RWPE1 (cell line): ENCODE results near the gene IMMP2L.

Source experiments
- CTCF ChIA-PET: fragments of 350-600 bp; sonication (Branson Sonifier 250); formaldehyde crosslinking; extraction: SDS; loops from one replicate; lab custom pipeline; 2021; lab: Yijun Ruan, JAX
- POLR2A ChIA-PET: fragments of 400-600 bp; formaldehyde crosslinking; extraction: SDS; loops from one replicate; lab custom pipeline; 2020; ENCODE audit warnings: antibody characterized with exemption; ENCODE audit not compliant: low non-redundant PET; lab: Yijun Ruan, JAX
- DNase-seq: peaks from one replicate; pipeline ENCODE4 v3.0.0; 2012; ENCODE audit warnings: low spot score
- H3K27ac ChIP-seq: fragments of 450-650 bp; 2 replicates; pipeline ENCODE4 v1.5.1; 2017
- TF ChIP-seq, protein P1 (sequence below): fragments of 450-650 bp; conservative IDR thresholded peaks from 2 replicates; pipeline ENCODE4 v1.5.1; 2017; ENCODE audit warnings: low read depth, mild to moderate bottlenecking

The IMMP2L gene

GRCh38 chr7:111014079-111014478, 548.2 kb downstream of the IMMP2L start:
- TF ChIP-seq, protein P1, sequence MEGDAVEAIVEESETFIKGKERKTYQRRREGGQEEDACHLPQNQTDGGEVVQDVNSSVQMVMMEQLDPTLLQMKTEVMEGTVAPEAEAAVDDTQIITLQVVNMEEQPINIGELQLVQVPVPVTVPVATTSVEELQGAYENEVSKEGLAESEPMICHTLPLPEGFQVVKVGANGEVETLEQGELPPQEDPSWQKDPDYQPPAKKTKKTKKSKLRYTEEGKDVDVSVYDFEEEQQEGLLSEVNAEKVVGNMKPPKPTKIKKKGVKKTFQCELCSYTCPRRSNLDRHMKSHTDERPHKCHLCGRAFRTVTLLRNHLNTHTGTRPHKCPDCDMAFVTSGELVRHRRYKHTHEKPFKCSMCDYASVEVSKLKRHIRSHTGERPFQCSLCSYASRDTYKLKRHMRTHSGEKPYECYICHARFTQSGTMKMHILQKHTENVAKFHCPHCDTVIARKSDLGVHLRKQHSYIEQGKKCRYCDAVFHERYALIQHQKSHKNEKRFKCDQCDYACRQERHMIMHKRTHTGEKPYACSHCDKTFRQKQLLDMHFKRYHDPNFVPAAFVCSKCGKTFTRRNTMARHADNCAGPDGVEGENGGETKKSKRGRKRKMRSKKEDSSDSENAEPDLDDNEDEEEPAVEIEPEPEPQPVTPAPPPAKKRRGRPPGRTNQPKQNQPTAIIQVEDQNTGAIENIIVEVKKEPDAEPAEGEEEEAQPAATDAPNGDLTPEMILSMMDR = no peak
- DNase-seq = no peak
- POLR2A ChIA-PET = no interaction called here
- CTCF ChIA-PET = interaction anchor here (0.6 kb wide), 1 partner anchor 821 kb away, joined by 3 read pairs; no protein-coding TSS in a partner anchor
- H3K27ac ChIP-seq = peak overlapping the region; percentile 29; the same call in 1 of the 2 replicates

DNA sequence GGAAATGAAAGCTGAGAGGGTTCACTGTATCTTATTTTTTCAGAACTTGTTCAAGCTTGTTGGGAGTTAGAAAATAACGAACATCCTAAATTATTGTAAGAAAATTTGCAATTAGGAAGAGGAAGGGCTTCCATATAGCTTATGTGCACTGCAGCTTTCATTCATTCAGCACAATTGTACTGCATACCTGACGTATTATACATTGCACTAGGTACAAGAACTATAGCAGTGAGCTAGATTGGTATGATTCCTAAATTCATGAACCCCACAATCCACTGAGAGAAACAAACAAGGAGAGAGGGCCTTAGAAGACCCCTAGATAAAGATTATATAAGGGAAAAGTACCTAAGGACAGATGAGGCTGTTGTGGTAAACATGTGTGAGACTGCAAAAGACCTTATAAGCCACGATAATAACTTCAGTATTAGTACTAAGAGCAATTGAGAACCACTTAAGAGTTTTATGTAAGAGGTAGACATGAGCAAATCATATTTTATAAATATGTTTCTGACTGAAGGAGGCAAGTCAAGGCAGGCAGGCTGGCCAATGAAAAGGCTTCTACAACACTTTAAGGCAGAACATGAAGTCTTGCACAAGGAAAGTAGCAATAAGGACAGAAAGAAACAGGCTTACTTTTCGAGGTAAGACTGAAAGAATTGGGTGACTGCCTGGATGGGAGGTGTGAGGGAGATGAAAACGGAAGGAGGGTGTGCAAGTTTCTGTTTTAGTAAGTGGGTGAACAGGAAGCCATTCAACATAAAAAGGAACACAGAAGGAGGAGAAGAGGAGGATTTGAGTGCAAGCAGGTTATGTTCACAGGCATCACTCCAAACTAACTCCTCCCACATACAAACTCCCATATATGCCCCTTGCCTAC, 549.3 kb downstream of the IMMP2L start:
- H3K27ac ChIP-seq = no peak overlapping the region
- TF ChIP-seq, protein P1 = no peak
- ChIA-PET CTCF (no interaction called here), POLR2A (no interaction called here)
- peak; percentile 4 for DNase-seq

GRCh38 chr7:111012149-111012548, 550.1 kb downstream of the IMMP2L start:
- CTCF ChIA-PET = no interaction called here
- TF ChIP-seq, protein P1 = no peak
- peak; percentile 5 for DNase-seq

GRCh38 chr7:111011520-111011919, 550.8 kb downstream of the IMMP2L start:
- H3K27ac ChIP-seq = no peak overlapping the region
- no peak for DNase-seq
- ChIA-PET POLR2A (no interaction called here), CTCF (no interaction called here)
- TF ChIP-seq, protein P1 = no peak

More at GRCh38 chr7:111012149-111012548, 550.1 kb downstream of the IMMP2L start:
- no peak overlapping the region for H3K27ac ChIP-seq
- POLR2A ChIA-PET = no interaction called here

DNA sequence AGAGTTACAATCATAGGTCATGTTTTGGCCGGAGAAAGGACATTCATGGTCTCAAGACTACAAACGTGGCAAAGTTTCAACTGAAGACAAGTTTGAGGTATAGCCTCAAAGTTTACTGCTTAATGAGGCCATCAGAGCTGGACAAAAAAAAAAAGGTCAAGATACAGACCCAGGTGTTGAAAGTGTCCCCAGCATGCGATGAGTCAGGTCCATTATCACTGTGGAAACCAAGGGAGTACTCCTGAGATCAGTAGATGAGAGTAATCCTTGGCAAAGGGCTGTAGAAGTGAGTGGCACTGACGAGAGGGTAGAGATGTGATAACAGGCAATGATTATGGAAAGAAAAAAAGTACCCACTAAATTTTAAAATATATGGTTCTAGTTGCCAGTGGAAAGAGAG, 551.5 kb downstream of the IMMP2L start:
- TF ChIP-seq, protein P1 = no peak
- CTCF ChIA-PET = no interaction called here
- no peak overlapping the region for H3K27ac ChIP-seq
- no peak for DNase-seq
- POLR2A ChIA-PET = no interaction called here

DNA sequence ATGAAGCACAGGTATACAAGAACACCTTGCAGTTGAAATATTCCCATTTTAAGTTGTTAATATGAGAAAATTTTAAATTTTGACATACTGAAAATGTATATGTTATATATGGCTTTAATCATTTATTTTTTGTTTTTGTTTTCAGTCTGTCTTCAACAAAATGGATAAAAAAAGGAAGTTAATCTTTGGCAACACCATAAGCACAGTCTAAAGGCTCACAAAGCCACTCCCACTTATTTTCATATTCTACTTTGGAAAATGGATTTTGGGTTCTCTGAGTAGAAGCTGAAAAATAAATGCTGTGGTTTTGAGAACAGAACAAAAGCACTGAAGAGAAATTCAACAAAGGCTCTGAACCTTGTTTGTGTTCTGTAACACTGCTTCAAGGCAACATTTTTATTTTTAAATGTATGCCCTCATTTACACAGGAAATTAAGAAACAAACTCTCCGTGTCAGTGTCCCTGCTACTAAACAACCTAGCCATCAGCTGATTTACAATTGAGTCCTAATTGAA, 552.7 kb downstream of the IMMP2L start:
- ChIA-PET CTCF (no interaction called here), POLR2A (no interaction called here)
- TF ChIP-seq, protein P1 = no peak
- no peak overlapping the region for H3K27ac ChIP-seq
- DNase-seq = no peak
